Smooth muscle cell (in vitro differentiated cells): ENCODE data around the gene GRAP2. TPM values are rescaled to one million over a fixed set of nuclear protein-coding genes. Genes with fewer than 3 reads are reported as not detected.

ENCODE experiments used
- DNase-seq: peaks from one replicate; lab custom pipeline; 2025; ENCODE audit not compliant: unreplicated experiment; lab: John Stamatoyannopoulos, UW
- H2AFZ ChIP-seq: fragments of 200-600 bp; sonication (generic); 2 replicates; pipeline ENCODE4 v1.6.0; 2016; ENCODE audit warnings: antibody characterized with exemption, low read depth, mild to moderate bottlenecking
- H3F3A ChIP-seq: fragments of 200-600 bp; sonication (generic); 2 replicates; pipeline ENCODE4 v1.6.0; 2017; ENCODE audit warnings: antibody characterized with exemption, low read depth
- H3K27ac ChIP-seq: fragments of 200-600 bp; sonication (generic); 2 replicates; pipeline ENCODE4 v1.5.1; 2016; ENCODE audit warnings: low read depth, mild to moderate bottlenecking
- H3K27me3 ChIP-seq: fragments of 200-600 bp; sonication (generic); 2 replicates; pipeline ENCODE4 v1.6.1; 2016; ENCODE audit warnings: low read depth, mild to moderate bottlenecking
- H3K36me3 ChIP-seq: fragments of 200-600 bp; sonication (generic); 2 replicates; pipeline ENCODE4 v1.5.1; 2016; ENCODE audit warnings: low read depth
- H3K4me1 ChIP-seq: fragments of 200-600 bp; sonication (generic); 2 replicates; pipeline ENCODE4 v1.5.1; 2016; ENCODE audit warnings: low read depth
- H3K4me2 ChIP-seq: fragments of 200-600 bp; sonication (generic); 2 replicates; pipeline ENCODE4 v1.6.0; 2016; ENCODE audit warnings: mild to moderate bottlenecking
- H3K4me3 ChIP-seq: fragments of 200-600 bp; sonication (generic); 2 replicates; pipeline ENCODE4 v1.5.1; 2016; ENCODE audit warnings: mild to moderate bottlenecking
- H3K79me2 ChIP-seq: fragments of 200-600 bp; sonication (generic); 2 replicates; pipeline ENCODE4 v1.6.0; 2016; ENCODE audit warnings: low read depth, mild to moderate bottlenecking
- H3K9ac ChIP-seq: fragments of 200-600 bp; sonication (generic); 2 replicates; pipeline ENCODE4 v1.6.0; 2016; ENCODE audit warnings: low read depth
- H3K9me3 ChIP-seq: fragments of 200-600 bp; sonication (generic); replicated peaks from 2 replicates; pipeline ENCODE4 v1.5.1; 2016; ENCODE audit warnings: low read depth
- H4K20me1 ChIP-seq: fragments of 200-600 bp; sonication (generic); 2 replicates; pipeline ENCODE4 v1.6.0; 2016; ENCODE audit warnings: low read depth
- CTCF ChIP-seq: fragments of 200-600 bp; sonication (generic); IDR thresholded peaks from 2 replicates; pipeline ENCODE4 v1.5.1; 2017; ENCODE audit warnings: borderline replicate concordance, mild to moderate bottlenecking, antibody characterized with exemption; ENCODE audit not compliant: insufficient read depth, poor library complexity, severe bottlenecking
- WGBS: methylation state at CpG from one replicate; pipeline ENCODE4 v1.1.7; 2016; ENCODE audit warnings: low lambda C conversion rate; 5-methylcytosine and 5-hydroxymethylcytosine counted together
- polyA plus RNA-seq: library from polyadenylated mRNA; unstranded; fragments of >200 nt; fragmentation: Nextera tagmentation; extraction: Ambion mirVana; gene quantifications from 2 replicates; pipeline ENCODE4 v1.2.1, GENCODE V29; 2016
- total RNA-seq: library from RNA; depleted of rRNA; stranded (reverse); fragments of >200 nt; gene quantifications from 2 replicates; pipeline ENCODE4 v1.2.3, GENCODE V29; 2014

Gene GRAP2
- total and polyA plus RNA-seq, 2 experiments from 2014 or later = not detected

GRCh38 chr22:39923696-39924095, 22.8 kb downstream of the GRAP2 start:
- H3K36me3 ChIP-seq = no peaks in the 10 kb centered on the region
- H2AFZ ChIP-seq = no peak overlapping the region
- no peaks in the 10 kb centered on the region for H3K79me2 ChIP-seq
- no peak for TF ChIP-seq CTCF
- no peak overlapping the region for H3K27ac ChIP-seq
- H3K4me2 ChIP-seq = no peak overlapping the region
- H3F3A ChIP-seq = no peaks in the 10 kb centered on the region
- H3K27me3 ChIP-seq = no peaks in the 10 kb centered on the region
- H4K20me1 ChIP-seq = no peaks in the 10 kb centered on the region
- WGBS = 92% methylated on average over 5 of the region's 5 CpGs
- no peak overlapping the region for H3K9ac ChIP-seq
- no peak for DNase-seq
- no peaks in the 10 kb centered on the region for H3K9me3 ChIP-seq
- no peak overlapping the region for H3K4me3 ChIP-seq
- no peaks in the 10 kb centered on the region for H3K4me1 ChIP-seq

GRCh38 chr22:39924286-39924685, 23.4 kb downstream of the GRAP2 start:
- no peaks in the 10 kb centered on the region for H3F3A ChIP-seq
- no peak for DNase-seq
- H3K27ac ChIP-seq = no peak overlapping the region
- no peak overlapping the region for H3K4me2 ChIP-seq
- no peaks in the 10 kb centered on the region for H3K36me3 ChIP-seq
- TF ChIP-seq CTCF = no peak
- H3K4me1 ChIP-seq = no peaks in the 10 kb centered on the region
- no peak overlapping the region for H2AFZ ChIP-seq
- H3K79me2 ChIP-seq = no peaks in the 10 kb centered on the region
- no peak overlapping the region for H3K9ac ChIP-seq
- no peaks in the 10 kb centered on the region for H3K9me3 ChIP-seq
- H3K27me3 ChIP-seq = no peaks in the 10 kb centered on the region
- H4K20me1 ChIP-seq = no peaks in the 10 kb centered on the region
- H3K4me3 ChIP-seq = no peak overlapping the region
- 90% methylated on average over 18 of the region's 18 CpGs for WGBS

GRCh38 chr22:39925273-39925672, 24.4 kb downstream of the GRAP2 start:
- H3K9ac ChIP-seq = no peak overlapping the region
- no peak overlapping the region for H3K27ac ChIP-seq
- no peak overlapping the region for H3K4me3 ChIP-seq
- no peak overlapping the region for H2AFZ ChIP-seq
- no peaks in the 10 kb centered on the region for H3F3A ChIP-seq
- no peaks in the 10 kb centered on the region for H4K20me1 ChIP-seq
- WGBS = 91% methylated on average over 2 of the region's 2 CpGs
- H3K4me1 ChIP-seq = no peaks in the 10 kb centered on the region
- no peaks in the 10 kb centered on the region for H3K9me3 ChIP-seq
- peaks cover 6% of the 10 kb centered on the region for H3K27me3 ChIP-seq
- H3K36me3 ChIP-seq = no peaks in the 10 kb centered on the region
- TF ChIP-seq CTCF = no peak
- DNase-seq = no peak
- H3K79me2 ChIP-seq = no peaks in the 10 kb centered on the region
- H3K4me2 ChIP-seq = no peak overlapping the region

- Histone ChIP-seq H3K4me2 (no peak overlapping the region), H3K4me1 (no peaks in the 10 kb centered on the region), H2AFZ (no peak overlapping the region), H3K9ac (no peak overlapping the region), H3K9me3 (no peaks in the 10 kb centered on the region), H3K27ac (no peak overlapping the region), H3K4me3 (no peak overlapping the region), H3F3A (no peaks in the 10 kb centered on the region), H3K36me3 (no peaks in the 10 kb centered on the region), H3K27me3 (peaks cover 13% of the 10 kb centered on the region), H4K20me1 (no peaks in the 10 kb centered on the region), H3K79me2 (no peaks in the 10 kb centered on the region)
- WGBS = 82% methylated on average over 8 of the region's 8 CpGs
- DNase-seq = no peak
- no peak for TF ChIP-seq CTCF
Measured at GRCh38 chr22:39925909-39926679, 25.2 kb downstream of the GRAP2 start.
